Sigmoid colon (tissue), 4 donors: ENCODE results near the gene MRPL37.

Experiments
- CTCF ChIP-seq, 4 experiments: fragments of 450-650 bp in 3 of 4; fragments of 200-600 bp in 1 of 4; IDR thresholded peaks; one replicate each; pipeline ENCODE4 v1.5.1; 2016 to 2019; ENCODE audit warnings: antibody characterized with exemption in 4 of 4, mild to moderate bottlenecking in 3 of 4, moderate library complexity in 2 of 4
- EP300 ChIP-seq, 4 donors: sonication (generic); formaldehyde crosslinking; IDR thresholded peaks; one replicate each; pipeline ENCODE4 v1.6.1; 2017; ENCODE audit warnings: antibody characterized with exemption in 4 of 4
- POLR2AphosphoS5 ChIP-seq, 4 donors: sonication (generic); formaldehyde crosslinking; IDR thresholded peaks; one replicate each; pipeline ENCODE4 v1.6.1; 2017; ENCODE audit warnings: antibody characterized with exemption in 4 of 4

GRCh38 chr1:54265659-54266058 lies 65.7 kb downstream of the MRPL37 start:
- TF ChIP-seq CTCF (IDR thresholded peaks at IDR 0.05) (no peak), EP300 (IDR thresholded peaks at IDR 0.05) (no peak), POLR2AphosphoS5 (IDR thresholded peaks at IDR 0.05) (no peak)
